GM23248 (cell line): ENCODE results near the gene SNTB2.
"Not testable (repeated sequence)": the region's sequence is repeated elsewhere in the genome, so short reads cannot be mapped to it uniquely, and the experiment has no call there.

Experiments used
- EZH2 ChIP-seq: fragments of 200-600 bp; sonication (generic); IDR thresholded peaks from 2 replicates; pipeline ENCODE4 v1.6.1; 2018; ENCODE audit warnings: antibody characterized with exemption, mild to moderate bottlenecking; ENCODE audit not compliant: insufficient read depth, poor library complexity, severe bottlenecking
- EZH2phosphoT487 ChIP-seq: fragments of 200-600 bp; sonication (generic); IDR thresholded peaks from 2 replicates; pipeline ENCODE4 v1.6.1; 2018; ENCODE audit warnings: antibody characterized with exemption, moderate library complexity, mild to moderate bottlenecking, low read depth; ENCODE audit not compliant: insufficient read depth

- not testable (repeated sequence) for TF ChIP-seq EZH2, EZH2phosphoT487
These were observed 47.5 kb upstream of the SNTB2 start for GRCh38 chr16:69139464-69139863.
